Effector memory CD4-positive, alpha-beta T cell (primary cell): Measurements from ENCODE around the gene C2orf68.

Experiments used
- DNase-seq, 3 donors: peaks; one replicate each; pipeline ENCODE4 v3.0.0-alpha.2; 2020
- H3K27ac ChIP-seq: 2 replicates; pipeline ENCODE4 v1.7.0; 2013; ENCODE audit warnings: mild to moderate bottlenecking, low read length, moderate library complexity; ENCODE audit not compliant: insufficient read depth, poor library complexity, severe bottlenecking
- H3K27me3 ChIP-seq: replicated peaks from 2 replicates; pipeline ENCODE4 v1.7.0; 2013; ENCODE audit warnings: mild to moderate bottlenecking, low read length; ENCODE audit not compliant: insufficient read depth, control insufficient read depth, poor library complexity, severe bottlenecking
- H3K36me3 ChIP-seq: 2 replicates; pipeline ENCODE4 v1.7.0; 2013; ENCODE audit warnings: mild to moderate bottlenecking, low read length, moderate library complexity; ENCODE audit not compliant: control insufficient read depth, insufficient read depth
- H3K4me1 ChIP-seq: 2 replicates; pipeline ENCODE4 v1.7.0; 2013; ENCODE audit warnings: low read length, mild to moderate bottlenecking; ENCODE audit not compliant: control insufficient read depth, insufficient read depth, poor library complexity, severe bottlenecking
- H3K4me3 ChIP-seq: 2 replicates; pipeline ENCODE4 v1.7.0; 2013; ENCODE audit warnings: low read length, low read depth, mild to moderate bottlenecking; ENCODE audit not compliant: insufficient read depth, poor library complexity, severe bottlenecking
- H3K9me3 ChIP-seq: 2 replicates; pipeline ENCODE4 v1.7.0; 2013; ENCODE audit warnings: mild to moderate bottlenecking, low read length, moderate library complexity; ENCODE audit not compliant: control insufficient read depth

The C2orf68 gene

GRCh38 chr2:85600951-85601770 is 10.7 kb downstream of the C2orf68 start:
- Histone ChIP-seq H3K27me3 (no peaks in the 10 kb centered on the region), H3K4me3 (peak overlapping the region; percentile 80), H3K9me3 (no peaks in the 10 kb centered on the region), H3K4me1 (peaks cover 18% of the 10 kb centered on the region), H3K27ac (peak overlapping the region; percentile 70), H3K36me3 (peaks cover 30% of the 10 kb centered on the region)
- DNase-seq, result no peak

- Histone ChIP-seq H3K36me3 (peaks cover 30% of the 10 kb centered on the region), H3K4me3 (no peak overlapping the region), H3K4me1 (peaks cover 20% of the 10 kb centered on the region), H3K27me3 (no peaks in the 10 kb centered on the region), H3K9me3 (no peaks in the 10 kb centered on the region), H3K27ac (no peak overlapping the region)
- no peak for DNase-seq
Observed at GRCh38 chr2:85600235-85600575, 11.7 kb downstream of the C2orf68 start.

- no peak overlapping the region for H3K4me3 ChIP-seq
- no peak for DNase-seq
Observed at GRCh38 chr2:85599468-85600234, 12.2 kb downstream of the C2orf68 start.

GRCh38 chr2:85598594-85599340 is 13.1 kb downstream of the C2orf68 start:
- peaks cover 21% of the 10 kb centered on the region for H3K4me1 ChIP-seq
- H3K4me3 ChIP-seq, result no peak overlapping the region
- no peak overlapping the region for H3K27ac ChIP-seq
- no peak for DNase-seq
- peaks cover 30% of the 10 kb centered on the region for H3K36me3 ChIP-seq
- no peaks in the 10 kb centered on the region for H3K27me3 ChIP-seq
- no peaks in the 10 kb centered on the region for H3K9me3 ChIP-seq

More at GRCh38 chr2:85599468-85600234, 12.2 kb downstream of the C2orf68 start:
- no peaks in the 10 kb centered on the region for H3K9me3 ChIP-seq
- H3K27me3 ChIP-seq, result no peaks in the 10 kb centered on the region
- H3K27ac ChIP-seq, result no peak overlapping the region
- peaks cover 22% of the 10 kb centered on the region for H3K4me1 ChIP-seq
- H3K36me3 ChIP-seq, result peaks cover 30% of the 10 kb centered on the region

- Histone ChIP-seq H3K27me3 (no peaks in the 10 kb centered on the region), H3K27ac (no peak overlapping the region), H3K36me3 (peaks cover 30% of the 10 kb centered on the region), H3K4me1 (peaks cover 18% of the 10 kb centered on the region), H3K9me3 (no peaks in the 10 kb centered on the region), H3K4me3 (no peak overlapping the region)
- DNase-seq, result no peak
Observed at GRCh38 chr2:85597241-85597640, 14.6 kb downstream of the C2orf68 start.

- Histone ChIP-seq H3K27me3 (no peaks in the 10 kb centered on the region), H3K27ac (peak overlapping the region; percentile 90), H3K4me1 (peaks cover 13% of the 10 kb centered on the region), H3K9me3 (no peaks in the 10 kb centered on the region), H3K36me3 (peaks cover 30% of the 10 kb centered on the region), H3K4me3 (peak overlapping the region; percentile 76)
- DNase-seq, result no peak
Observed at GRCh38 chr2:85596486-85597143, 15.3 kb downstream of the C2orf68 start.

GRCh38 chr2:85596026-85596333 is 15.9 kb downstream of the C2orf68 start:
- Histone ChIP-seq H3K27ac (peak overlapping the region; percentile 90), H3K36me3 (peaks cover 30% of the 10 kb centered on the region), H3K27me3 (no peaks in the 10 kb centered on the region), H3K4me3 (peak overlapping the region; percentile 76), H3K9me3 (no peaks in the 10 kb centered on the region), H3K4me1 (peaks cover 13% of the 10 kb centered on the region)
- no peak for DNase-seq

- H3K27ac ChIP-seq, result peak within 1 kb of the TSS; percentile 90
- H3K4me3 ChIP-seq, result peak within 1 kb of the TSS; percentile 76
- peaks cover 13% of the 10 kb centered on the region for H3K4me1 ChIP-seq
- no peaks in the 10 kb centered on the region for H3K9me3 ChIP-seq
- peak; percentile 82 to 92 (median 88) for DNase-seq
- H3K36me3 ChIP-seq, result peaks cover 30% of the 10 kb centered on the region
- no peaks in the 10 kb centered on the region for H3K27me3 ChIP-seq
Observed at GRCh38 chr2:85595301-85596025, 16.4 kb downstream of the C2orf68 start, which contains the start of gene RNF181. Gene RNF181 (plus strand): TSS chr2:85595745. CDS start chr2:85595764, 19 bp downstream.

GRCh38 chr2:85594715-85595300 is 17.1 kb downstream of the C2orf68 start:
- Histone ChIP-seq H3K4me3 (peak overlapping the region; percentile 76), H3K36me3 (peaks cover 30% of the 10 kb centered on the region), H3K9me3 (no peaks in the 10 kb centered on the region), H3K27me3 (no peaks in the 10 kb centered on the region), H3K27ac (peak overlapping the region; percentile 90), H3K4me1 (peaks cover 13% of the 10 kb centered on the region)
- no peak for DNase-seq
